ENCODE results near the gene SERPINE2.
A peak's percentile ranks its signal among the peaks of the same experiment; 100 is the strongest.

Gene SERPINE2

DNA sequence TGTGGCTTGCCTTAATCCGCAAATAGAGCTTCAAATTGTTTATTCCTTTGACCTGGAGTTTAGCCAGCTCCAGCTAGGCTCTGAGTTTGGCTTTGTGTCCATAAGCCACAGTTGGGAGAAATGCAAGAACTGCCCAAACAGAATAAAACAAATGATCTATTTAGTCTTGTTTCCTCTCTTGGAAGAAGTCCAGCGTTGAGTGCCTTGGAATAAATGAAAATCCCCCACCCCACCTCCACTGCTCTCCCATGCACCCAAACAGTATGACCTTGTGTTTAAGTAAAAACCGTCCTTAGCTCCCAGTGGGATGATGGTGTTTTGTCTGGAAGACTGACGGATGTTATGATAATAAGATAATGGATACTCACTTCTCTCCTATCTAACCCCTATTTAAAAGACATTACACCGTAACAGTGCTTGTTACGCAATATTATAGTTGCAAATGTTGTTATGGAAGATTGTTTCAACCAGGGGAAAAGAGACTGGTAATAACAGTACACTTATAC lies 3.2 kb upstream of the SERPINE2 start:
- TF ChIP-seq, protein P1, sequence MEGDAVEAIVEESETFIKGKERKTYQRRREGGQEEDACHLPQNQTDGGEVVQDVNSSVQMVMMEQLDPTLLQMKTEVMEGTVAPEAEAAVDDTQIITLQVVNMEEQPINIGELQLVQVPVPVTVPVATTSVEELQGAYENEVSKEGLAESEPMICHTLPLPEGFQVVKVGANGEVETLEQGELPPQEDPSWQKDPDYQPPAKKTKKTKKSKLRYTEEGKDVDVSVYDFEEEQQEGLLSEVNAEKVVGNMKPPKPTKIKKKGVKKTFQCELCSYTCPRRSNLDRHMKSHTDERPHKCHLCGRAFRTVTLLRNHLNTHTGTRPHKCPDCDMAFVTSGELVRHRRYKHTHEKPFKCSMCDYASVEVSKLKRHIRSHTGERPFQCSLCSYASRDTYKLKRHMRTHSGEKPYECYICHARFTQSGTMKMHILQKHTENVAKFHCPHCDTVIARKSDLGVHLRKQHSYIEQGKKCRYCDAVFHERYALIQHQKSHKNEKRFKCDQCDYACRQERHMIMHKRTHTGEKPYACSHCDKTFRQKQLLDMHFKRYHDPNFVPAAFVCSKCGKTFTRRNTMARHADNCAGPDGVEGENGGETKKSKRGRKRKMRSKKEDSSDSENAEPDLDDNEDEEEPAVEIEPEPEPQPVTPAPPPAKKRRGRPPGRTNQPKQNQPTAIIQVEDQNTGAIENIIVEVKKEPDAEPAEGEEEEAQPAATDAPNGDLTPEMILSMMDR (IDR thresholded peaks at IDR 0.05; ENCODE audit: extremely low read depth, missing control alignments) = no peak
- DNase-seq (ENCODE audit: low spot score) = no peak

DNA sequence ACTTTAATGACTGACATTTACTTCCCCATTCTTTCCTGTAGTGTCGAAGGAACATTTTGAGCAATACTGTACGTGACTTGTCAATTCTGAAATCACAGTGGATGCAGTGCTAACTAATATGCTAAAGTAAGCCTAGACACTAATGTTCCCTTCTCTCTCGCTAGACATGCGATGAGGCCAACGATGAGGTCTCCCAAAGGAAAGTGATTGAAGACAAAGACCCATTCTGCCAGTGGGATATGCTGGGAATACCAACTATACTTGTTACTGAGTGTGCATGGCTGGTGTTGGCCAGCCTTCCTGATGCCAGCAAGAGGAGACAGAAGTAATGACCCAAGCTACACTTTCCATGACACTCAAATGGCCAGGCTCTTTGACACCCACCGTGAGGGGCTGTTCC lies 2.5 kb upstream of the SERPINE2 start:
- no peak for DNase-seq (ENCODE audit: low spot score)
- TF ChIP-seq, protein P1 (IDR thresholded peaks at IDR 0.05; ENCODE audit: extremely low read depth, missing control alignments) = no peak

DNA sequence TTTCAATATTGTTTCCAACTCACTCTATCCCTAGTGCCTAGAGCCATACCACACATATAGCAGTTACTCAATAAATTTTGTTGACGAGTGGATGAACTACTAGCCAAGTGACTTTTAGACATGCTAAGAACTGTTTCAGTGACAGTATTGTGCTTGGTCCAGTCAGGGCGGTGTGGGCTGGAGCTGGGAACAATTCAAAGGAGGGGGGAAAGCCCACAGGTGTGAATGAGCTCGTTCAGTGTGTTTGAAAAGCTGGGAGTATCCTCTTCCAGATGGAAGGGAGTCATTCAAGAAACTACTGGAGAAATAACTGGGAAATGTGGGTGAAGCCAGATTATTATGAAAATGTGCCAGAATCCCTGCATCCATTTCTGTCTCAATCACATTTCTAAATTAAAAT lies 1.7 kb upstream of the SERPINE2 start:
- no peak for DNase-seq (ENCODE audit: low spot score)
- TF ChIP-seq, protein P1 (IDR thresholded peaks at IDR 0.05; ENCODE audit: extremely low read depth, missing control alignments) = no peak

DNA sequence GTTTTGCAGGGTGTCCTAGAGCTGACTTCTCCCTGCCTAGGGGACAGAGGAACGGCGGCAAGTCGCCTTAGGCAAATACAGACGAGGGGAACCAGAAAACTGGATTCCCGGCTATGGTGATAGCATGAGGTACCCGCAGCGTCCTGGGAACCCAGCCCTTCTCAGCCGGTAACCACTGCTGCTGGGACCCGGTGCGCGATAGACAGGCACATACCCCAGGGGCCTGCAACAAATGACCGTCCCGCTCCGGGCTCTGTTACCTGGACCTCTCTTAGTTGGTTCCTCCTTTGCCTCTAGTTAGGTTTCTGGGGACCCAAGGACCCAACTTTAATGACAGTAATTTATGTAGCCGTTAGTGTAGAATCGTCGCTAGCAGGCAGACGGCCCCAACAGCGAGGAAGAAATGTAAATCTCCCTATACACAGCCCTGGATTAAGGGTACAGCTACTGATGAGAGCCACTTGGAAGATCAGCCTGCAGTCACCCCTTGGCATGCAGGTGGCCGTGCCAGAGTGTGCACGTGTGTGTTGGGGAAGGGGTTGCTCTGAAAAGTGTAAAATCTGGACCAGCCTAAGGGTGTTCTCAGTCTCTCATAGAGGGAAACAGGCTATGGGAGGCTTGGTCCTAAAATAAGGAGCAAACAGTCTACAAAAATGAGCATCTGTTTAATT lies 819 bp upstream of the SERPINE2 start:
- no peak for DNase-seq (ENCODE audit: low spot score)
- TF ChIP-seq, protein P1 (IDR thresholded peaks at IDR 0.05; ENCODE audit: extremely low read depth, missing control alignments) = no peak

DNA sequence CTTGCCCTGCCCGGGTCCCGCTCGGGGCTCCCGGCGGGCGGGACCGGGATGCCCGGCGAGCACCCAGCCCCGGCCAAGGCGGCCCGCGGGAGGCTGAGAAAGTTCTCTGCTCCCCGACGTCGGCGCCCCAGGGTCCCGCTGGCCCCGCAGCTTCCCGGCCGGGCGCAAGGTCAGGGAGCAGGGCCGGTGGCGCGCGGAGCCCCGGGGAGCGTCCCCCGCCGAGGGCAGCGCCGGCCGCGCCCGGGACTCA lies 331 bp downstream of the SERPINE2 start:
- no peak for DNase-seq (ENCODE audit: low spot score)
- TF ChIP-seq, protein P1 (IDR thresholded peaks at IDR 0.05; ENCODE audit: extremely low read depth, missing control alignments) = no peak

DNA sequence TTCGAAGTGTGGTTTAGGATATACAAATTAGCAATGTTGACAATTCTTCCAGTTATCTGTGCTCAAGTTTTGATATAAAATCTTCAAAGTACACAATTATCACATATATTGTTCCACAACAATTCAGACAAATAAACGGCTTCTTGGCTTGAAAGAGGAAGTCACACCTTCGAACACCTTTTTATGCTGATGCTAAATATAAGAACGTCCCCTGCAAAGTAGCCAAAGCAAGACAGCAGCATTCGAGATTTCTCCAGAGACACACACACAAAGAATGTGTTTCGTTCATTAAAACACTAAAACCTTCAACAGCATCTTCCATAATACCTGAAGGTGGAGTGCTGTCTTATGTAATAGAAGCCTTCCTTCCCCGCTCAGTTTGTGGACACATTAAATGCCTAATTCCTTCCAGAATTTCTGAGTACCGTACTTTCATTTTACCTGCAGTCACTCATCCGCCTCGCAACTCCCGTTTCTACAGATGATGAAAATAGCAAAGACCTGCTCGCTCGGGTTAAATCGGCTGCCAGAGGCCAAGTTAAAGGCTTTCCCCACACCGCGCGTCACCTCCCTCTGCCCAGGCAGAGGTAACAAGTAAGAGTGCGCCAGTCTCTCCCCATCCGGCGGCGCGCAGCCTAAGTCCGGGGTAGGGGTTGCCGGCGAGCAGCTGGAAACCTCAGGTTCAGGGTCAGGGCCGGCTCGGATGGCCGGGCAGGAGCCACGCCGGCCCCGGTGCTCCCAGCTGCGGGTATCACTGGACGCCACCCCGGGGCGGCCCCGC lies 847 bp downstream of the SERPINE2 start:
- TF ChIP-seq, protein P1 (IDR thresholded peaks at IDR 0.05; ENCODE audit: extremely low read depth, missing control alignments) = no peak
- DNase-seq (ENCODE audit: low spot score) = peak; percentile 54

DNA sequence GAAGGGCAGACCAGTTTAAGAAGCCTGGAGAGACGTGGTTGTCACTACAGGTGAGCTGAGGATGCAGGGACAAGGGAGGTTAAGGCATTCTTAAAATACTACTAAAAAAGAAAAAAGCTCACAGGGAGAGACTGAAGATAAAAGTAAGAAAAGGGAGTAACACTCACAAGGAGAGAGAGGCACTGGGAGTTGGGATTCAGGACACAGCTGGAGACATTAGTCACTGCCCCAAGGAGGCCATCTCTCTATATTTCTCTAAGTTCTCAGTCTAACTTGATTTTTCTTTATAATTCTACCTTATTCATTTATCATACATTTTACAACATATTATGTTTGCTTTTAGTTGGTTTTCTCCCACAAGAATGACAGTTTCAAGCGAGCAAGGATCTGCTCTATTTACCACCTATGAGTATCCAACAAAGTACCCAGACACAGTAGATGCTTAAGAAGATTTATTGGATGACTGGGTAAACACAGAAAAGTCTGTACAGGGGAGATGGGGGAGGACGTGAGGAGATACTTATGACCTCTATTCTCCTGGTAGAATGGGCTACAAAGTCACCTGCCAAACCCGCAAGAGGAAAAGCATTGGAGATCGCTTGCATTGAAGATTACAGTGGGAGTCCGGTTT lies 2.2 kb downstream of the SERPINE2 start:
- no peak for DNase-seq (ENCODE audit: low spot score)
- TF ChIP-seq, protein P1 (IDR thresholded peaks at IDR 0.05; ENCODE audit: extremely low read depth, missing control alignments) = no peak

Data from GM20000 (cell line).